ENCODE data around the gene GPSM3.
A peak's percentile ranks its signal among the peaks of the same experiment; 100 is the strongest.
"Not testable (repeated sequence)": the region's sequence is repeated elsewhere in the genome, so short reads cannot be mapped to it uniquely, and the experiment has no call there.

GPSM3 gene

DNA sequence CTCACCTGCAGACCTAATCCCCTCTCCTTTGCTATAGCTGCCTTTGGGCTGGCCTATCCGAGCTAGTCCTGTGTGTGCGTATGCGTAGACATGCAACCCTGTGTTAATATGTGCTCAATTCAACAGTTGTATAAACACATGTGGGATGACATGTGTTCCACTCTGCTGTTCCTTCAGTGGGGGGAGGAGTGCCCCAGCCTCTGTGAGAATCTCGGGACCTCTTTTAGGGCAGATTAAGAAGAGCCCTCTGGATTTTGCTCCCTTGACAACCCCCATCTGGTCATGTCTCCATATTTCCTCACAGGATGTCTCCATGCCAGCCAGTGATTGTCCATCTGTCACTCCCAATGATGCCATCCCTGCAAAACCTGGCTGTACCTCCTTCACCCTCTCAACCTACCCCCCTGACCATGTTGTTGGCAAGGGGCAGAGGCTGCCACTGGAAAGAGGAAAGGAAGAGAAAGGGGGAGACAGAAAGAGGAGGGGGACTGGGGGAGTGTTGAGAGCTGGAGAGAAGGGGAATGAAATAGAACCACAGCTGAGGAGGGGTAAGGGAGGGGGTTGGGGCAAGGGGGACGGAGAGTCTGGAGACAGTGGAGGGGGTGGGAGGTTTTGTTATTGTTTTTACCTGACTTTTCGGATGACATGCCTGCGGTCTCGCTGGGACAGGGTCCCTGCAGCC, 41.1 kb downstream of the GPSM3 start:
- DNase-seq (ENCODE audit: low read depth in 2 of 2) = no peak

- DNase-seq (ENCODE audit: low read depth in 2 of 2) = no peak
Measured at GRCh38 chr6:32149932-32150870, 42.2 kb downstream of the GPSM3 start.

GRCh38 chr6:32149092-32149755, 43.2 kb downstream of the GPSM3 start:
- DNase-seq (ENCODE audit: low read depth in 2 of 2) = no peak

DNA sequence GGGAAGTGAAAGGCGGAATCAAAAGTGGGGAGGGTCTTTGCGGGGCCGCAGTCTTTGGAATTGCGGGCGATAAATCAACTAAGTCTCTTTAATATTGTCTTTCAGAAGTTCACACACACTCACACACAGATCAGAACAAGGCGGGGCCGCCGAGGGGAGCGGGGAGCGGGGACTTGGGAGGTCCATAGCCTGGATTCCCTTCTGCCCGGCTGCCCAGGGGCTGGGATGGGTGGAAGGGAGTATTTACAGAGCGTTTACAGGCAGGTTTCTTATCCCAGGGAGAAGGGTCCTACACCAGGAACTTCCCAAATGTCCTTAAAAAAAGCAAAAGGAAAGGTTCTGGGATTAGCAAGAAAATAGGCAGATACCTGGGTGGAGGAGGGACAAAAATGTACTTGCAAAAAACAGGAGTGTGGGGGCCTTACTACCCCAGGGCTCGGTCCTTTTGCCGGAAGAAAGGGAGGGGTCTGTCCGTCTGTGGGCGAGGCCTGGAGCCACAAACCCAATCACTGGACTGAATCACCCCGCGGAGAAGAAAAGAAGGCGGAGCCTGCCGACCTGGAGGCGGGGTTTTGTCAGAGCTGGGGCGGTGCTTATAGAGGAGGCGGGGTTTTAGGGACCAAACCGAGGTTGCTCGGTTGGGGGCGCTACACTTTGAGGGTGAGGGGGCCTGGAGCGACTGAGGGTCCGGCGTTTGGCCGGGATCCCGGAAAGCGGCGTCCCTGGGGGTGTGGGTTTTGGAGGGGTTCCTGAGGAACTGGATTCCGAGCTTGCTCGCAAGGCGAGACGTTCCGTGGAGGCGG, 44.0 kb downstream of the GPSM3 start:
- peak; percentile 35 to 45 for DNase-seq (ENCODE audit: low read depth in 2 of 2)

DNA sequence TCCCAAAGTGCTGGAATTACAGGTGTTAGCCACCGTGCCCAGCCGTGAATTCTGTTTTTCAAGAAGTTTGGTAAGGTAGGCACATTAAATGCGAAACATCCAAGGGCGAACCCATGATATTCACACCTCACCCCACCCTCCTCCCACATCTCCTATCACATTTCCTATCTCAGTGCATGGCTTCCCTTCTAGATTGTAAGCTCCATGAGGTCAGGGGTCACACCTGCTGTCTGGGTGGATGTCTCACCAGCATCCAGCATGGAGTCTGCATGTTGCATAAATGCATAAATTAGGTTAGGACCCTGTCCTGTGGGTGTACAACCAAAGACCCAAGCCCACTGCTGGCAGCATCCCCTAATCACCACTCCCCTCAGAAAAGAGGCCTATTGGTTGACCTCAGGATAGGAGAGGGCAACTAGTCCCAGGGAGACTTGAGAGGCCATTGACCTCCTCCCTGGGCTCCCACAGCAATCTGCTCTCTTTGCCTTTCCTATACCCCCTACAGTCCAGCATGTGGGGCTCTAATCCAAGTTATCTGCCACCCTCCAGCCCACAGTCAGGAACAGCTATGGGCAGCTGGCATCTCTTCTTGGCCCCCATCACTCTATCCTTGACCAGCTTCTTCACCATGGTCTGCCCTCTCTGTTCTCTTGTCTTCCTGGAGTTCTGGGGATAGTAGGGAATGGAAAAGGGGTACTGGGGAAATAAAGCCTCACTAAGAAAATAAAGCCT, 44.9 kb downstream of the GPSM3 start:
- DNase-seq (ENCODE audit: low read depth in 2 of 2) = no peak

DNA sequence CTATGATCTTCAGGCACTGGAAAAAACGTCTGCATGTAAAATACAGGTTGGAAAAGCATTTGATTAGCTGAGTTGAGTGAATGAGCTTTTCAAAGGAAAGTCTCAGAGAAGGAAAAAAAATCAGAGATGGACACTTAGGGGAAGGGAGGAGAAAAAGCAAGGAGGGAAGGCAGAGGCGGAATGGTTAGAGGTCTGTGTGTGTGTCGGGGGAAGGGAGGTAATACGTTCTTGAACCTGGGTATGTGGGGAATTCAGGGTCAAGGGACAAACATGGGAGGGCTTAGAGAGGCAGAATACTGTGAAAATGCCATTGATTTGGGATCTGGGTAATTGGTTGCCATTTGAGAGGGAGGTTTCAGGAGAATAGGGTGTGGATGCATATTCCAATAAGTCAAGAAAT, 45.8 kb downstream of the GPSM3 start:
- no peak for DNase-seq (ENCODE audit: low read depth in 2 of 2)

- no peak for DNase-seq (ENCODE audit: low read depth in 2 of 2)
Measured at GRCh38 chr6:32146287-32146686, 46.2 kb downstream of the GPSM3 start.

- not testable (repeated sequence) for DNase-seq (ENCODE audit: low read depth in 2 of 2)
Measured at GRCh38 chr6:32144238-32144637, 48.2 kb downstream of the GPSM3 start.

All from stimulated activated CD8-positive, alpha-beta memory T cell treated with anti-CD3 and anti-CD28 coated beads, Interleukin-7, amount 100 ng/mL, for 4 hours (primary cell).